HepG2 (cell line): ENCODE measurements around the gene VAV2. TPM values are rescaled to one million over a fixed set of nuclear protein-coding genes. Genes with fewer than 3 reads are reported as not detected.

ENCODE experiments used
- FOXP4 ChIP-seq: sonication (generic); formaldehyde crosslinking; IDR thresholded peaks from 2 replicates; pipeline ENCODE4 v1.4.0; 2020; ENCODE audit warnings: missing genetic modification reagents
- GPBP1L1 ChIP-seq: sonication (generic); formaldehyde crosslinking; IDR thresholded peaks from 2 replicates; pipeline ENCODE4 v1.5.0; 2020; ENCODE audit warnings: mild to moderate bottlenecking, missing genetic modification reagents
- HBP1 ChIP-seq: IDR thresholded peaks from 2 replicates; pipeline ENCODE4 v1.6.1; 2016; ENCODE audit warnings: low read depth, control low read depth
- HDAC6 ChIP-seq: fragments of 200-600 bp; sonication (generic); IDR thresholded peaks from 2 replicates; pipeline ENCODE4 v1.7.0; 2017; ENCODE audit warnings: mild to moderate bottlenecking, antibody characterized with exemption, low read length, low read depth
- HHEX ChIP-seq: IDR thresholded peaks from 2 replicates; pipeline ENCODE4 v1.6.1; 2016; ENCODE audit warnings: control low read depth
- KAT2B ChIP-seq: fragments of 150-350 bp; IDR thresholded peaks from 2 replicates; pipeline ENCODE4 v1.6.1; 2014; ENCODE audit warnings: low read depth, low read length, borderline replicate concordance
- LCORL ChIP-seq, 2 experiments: fragments of 450-650 bp in 1 of 2; sonication (generic) in 1 of 2; formaldehyde crosslinking in 1 of 2; IDR thresholded peaks; 2 replicates each; pipeline versions ENCODE4 v1.5.0 to v1.6.1; 2017 to 2020; ENCODE audit warnings: antibody characterized with exemption in 1 of 2, missing genetic modification reagents in 1 of 2
- NFIB ChIP-seq: sonication (generic); formaldehyde crosslinking; IDR thresholded peaks from 2 replicates; pipeline ENCODE4 v1.9.0; 2021; ENCODE audit warnings: missing genetic modification reagents, mild to moderate bottlenecking, borderline replicate concordance
- PBX2 ChIP-seq: IDR thresholded peaks from 2 replicates; pipeline ENCODE4 v1.6.1; 2016; ENCODE audit warnings: control low read depth
- PHF21A ChIP-seq: sonication (generic); formaldehyde crosslinking; IDR thresholded peaks from 2 replicates; pipeline ENCODE4 v1.5.0; 2020; ENCODE audit warnings: mild to moderate bottlenecking, missing genetic modification reagents
- RXRB ChIP-seq: IDR thresholded peaks from 2 replicates; pipeline ENCODE4 v1.6.1; 2016; ENCODE audit warnings: borderline replicate concordance, missing genetic modification reagents, missing compliant biosample characterization
- SNAI1 ChIP-seq: sonication (generic); formaldehyde crosslinking; IDR thresholded peaks from 2 replicates; pipeline ENCODE4 v1.5.0; 2020; ENCODE audit warnings: mild to moderate bottlenecking, missing genetic modification reagents, borderline replicate concordance
- TBL1XR1 ChIP-seq: fragments of 150-350 bp; IDR thresholded peaks from 2 replicates; pipeline ENCODE4 v1.6.1; 2014; ENCODE audit warnings: borderline replicate concordance, low read length; ENCODE audit not compliant: partially characterized antibody
- ZFP82 ChIP-seq: sonication (generic); formaldehyde crosslinking; IDR thresholded peaks from 2 replicates; pipeline ENCODE4 v1.5.1; 2020; ENCODE audit warnings: mild to moderate bottlenecking, missing genetic modification reagents, borderline replicate concordance
- ZFP90 ChIP-seq: sonication (generic); formaldehyde crosslinking; IDR thresholded peaks from 2 replicates; pipeline ENCODE4 v1.8.0; 2022; ENCODE audit warnings: missing genetic modification reagents, mild to moderate bottlenecking, inconsistent platforms, borderline replicate concordance
- ZNF33B ChIP-seq: sonication (generic); formaldehyde crosslinking; IDR thresholded peaks from 2 replicates; pipeline ENCODE4 v1.5.1; 2020; ENCODE audit warnings: mild to moderate bottlenecking, missing genetic modification reagents
- ZNF382 ChIP-seq: sonication (generic); formaldehyde crosslinking; IDR thresholded peaks from 2 replicates; pipeline ENCODE4 v1.5.0; 2020; ENCODE audit warnings: missing genetic modification reagents, mild to moderate bottlenecking, borderline replicate concordance
- ZNF451 ChIP-seq: sonication (generic); formaldehyde crosslinking; IDR thresholded peaks from 2 replicates; pipeline ENCODE4 v1.5.0; 2020; ENCODE audit warnings: mild to moderate bottlenecking, missing genetic modification reagents
- ZNF543 ChIP-seq: sonication (generic); formaldehyde crosslinking; IDR thresholded peaks from 2 replicates; pipeline ENCODE4 v1.4.0; 2020; ENCODE audit warnings: mild to moderate bottlenecking, missing genetic modification reagents
- ZNF761 ChIP-seq: sonication (generic); formaldehyde crosslinking; conservative IDR thresholded peaks from 2 replicates; pipeline ENCODE4 v1.4.0; 2020; ENCODE audit warnings: mild to moderate bottlenecking, missing genetic modification reagents
- ZNF800 ChIP-seq: sonication (generic); formaldehyde crosslinking; IDR thresholded peaks from 2 replicates; pipeline ENCODE4 v1.4.0; 2020; ENCODE audit warnings: missing genetic modification reagents
- polyA plus RNA-seq, 8 experiments: library from polyadenylated mRNA; depleted of rRNA in 3 of 8; stranded (reverse) in 7 of 8; unstranded in 1 of 8; fragments of >200 nt; fragmentation: Illumina TruSeq in 4 of 8; extraction: Trizol in 4 of 8; gene quantifications; 2 replicates each; pipeline versions ENCODE4 v1.2.1 to v1.2.3, GENCODE V29; 2011 to 2016; ENCODE audit warnings: low read depth in 4 of 8, missing spikeins in 1 of 8, mixed read lengths in 1 of 8; ENCODE audit not compliant: insufficient read depth in 1 of 8
- total RNA-seq, 5 experiments: library from RNA; depleted of rRNA; stranded (reverse); fragments of >200 nt; fragmentation: Illumina TruSeq; extraction: Trizol; gene quantifications; 2 replicates each; pipeline ENCODE4 v1.2.3, GENCODE V29; 2016; ENCODE audit warnings: low read depth in 1 of 5

The VAV2 gene
- total and polyA plus RNA-seq, 2 of the 13 experiments (the other 11 are each of a cell fraction or from before 2014, with no cell fraction given), result 22.5 to 22.9 TPM

- TF ChIP-seq ZNF543 (peak; percentile 97), TBL1XR1 (no peak), ZNF761 (CRISPR knock-in tag) (no peak), HDAC6 (no peak), ZNF451 (CRISPR knock-in tag) (no peak), HBP1 (no peak), PBX2 (CRISPR knock-in tag) (no peak), LCORL (IDR thresholded peaks at IDR 0.05) (no peak), LCORL (CRISPR knock-in tag; IDR thresholded peaks at IDR 0.05) (peak; percentile 63; the same call in 1 of the 2 replicates), KAT2B (no peak), ZNF33B (CRISPR knock-in tag) (peak; percentile 31; the same call in 1 of the 2 replicates), ZNF800 (CRISPR knock-in tag) (no peak), NFIB (CRISPR knock-in tag) (no peak), SNAI1 (CRISPR knock-in tag) (no peak), RXRB (0 out of 2 replicates have a peak, but pooled peaks have one; percentile 41), FOXP4 (CRISPR knock-in tag) (no peak), ZNF382 (CRISPR knock-in tag) (no peak), HHEX (no peak), PHF21A (CRISPR knock-in tag) (peak; percentile 67), GPBP1L1 (CRISPR knock-in tag) (no peak), ZFP90 (CRISPR knock-in tag) (0 out of 2 replicates have a peak, but pooled peaks have one; percentile 17), ZFP82 (CRISPR knock-in tag) (no peak)
These were observed 203.1 kb downstream of the VAV2 start (continued) for GRCh38 chr9:133788819-133789717.
